AG04450 (cell line): Measurements from ENCODE around the gene SSTR1. TPM values are rescaled to one million over a fixed set of nuclear protein-coding genes. Genes with fewer than 3 reads are reported as not detected.

Experiments
- CTCF ChIA-PET: fragments of 300-600, 350-600 bp; formaldehyde crosslinking; extraction: SDS; loops from one replicate; lab custom pipeline; 2022; ENCODE audit warnings: antibody characterized with exemption, inconsistent platforms; lab: Charles Lee
- POLR2A ChIA-PET: fragments of 350-600 bp; formaldehyde crosslinking; extraction: SDS; loops from one replicate; lab custom pipeline; 2021; ENCODE audit warnings: antibody characterized with exemption, inconsistent platforms; lab: Yijun Ruan, JAX
- DNase-seq: peaks from one replicate; pipeline ENCODE4 v3.0.0-alpha.2; 2011; ENCODE audit warnings: low read depth, low spot score
- H3K27ac ChIP-seq: one replicate; pipeline ENCODE4 v1.5.1; 2012; ENCODE audit warnings: low read depth, low read length, control low read depth
- H3K27me3 ChIP-seq: one replicate; pipeline ENCODE4 v1.6.0; 2012; ENCODE audit warnings: low read length; ENCODE audit not compliant: control insufficient read depth, insufficient read depth
- H3K4me3 ChIP-seq: 2 replicates; pipeline ENCODE4 v1.5.1; 2011; ENCODE audit warnings: mild to moderate bottlenecking, low read depth, low read length, control low read depth
- H3K9me3 ChIP-seq: 2 replicates; pipeline ENCODE4 v1.5.1; 2012; ENCODE audit warnings: low read length; ENCODE audit not compliant: control insufficient read depth, insufficient read depth
- CTCF ChIP-seq: IDR thresholded peaks from 2 replicates; pipeline ENCODE4 v1.5.1; 2011; ENCODE audit warnings: low read depth, low read length, control low read depth, inconsistent platforms
- polyA plus RNA-seq: library from polyadenylated mRNA; depleted of rRNA; stranded (reverse); fragments of >200 nt; gene quantifications from 2 replicates; pipeline ENCODE4 v1.2.3, GENCODE V29; 2011

SSTR1 gene
- polyA plus RNA-seq, 1 experiment, result 1.2 TPM

GRCh38 chr14:38213001-38213400, 5.3 kb downstream of the SSTR1 start:
- H3K27ac ChIP-seq, result no peak overlapping the region
- H3K9me3 ChIP-seq, result no peaks in the 10 kb centered on the region; the same call in 1 of the 2 replicates
- H3K27me3 ChIP-seq, result peaks cover 3% of the 10 kb centered on the region
- CTCF ChIA-PET, result no interaction called here
- H3K4me3 ChIP-seq, result no peak overlapping the region
- TF ChIP-seq CTCF, result no peak
- DNase-seq, result no peak
- POLR2A ChIA-PET, result no interaction called here

DNA sequence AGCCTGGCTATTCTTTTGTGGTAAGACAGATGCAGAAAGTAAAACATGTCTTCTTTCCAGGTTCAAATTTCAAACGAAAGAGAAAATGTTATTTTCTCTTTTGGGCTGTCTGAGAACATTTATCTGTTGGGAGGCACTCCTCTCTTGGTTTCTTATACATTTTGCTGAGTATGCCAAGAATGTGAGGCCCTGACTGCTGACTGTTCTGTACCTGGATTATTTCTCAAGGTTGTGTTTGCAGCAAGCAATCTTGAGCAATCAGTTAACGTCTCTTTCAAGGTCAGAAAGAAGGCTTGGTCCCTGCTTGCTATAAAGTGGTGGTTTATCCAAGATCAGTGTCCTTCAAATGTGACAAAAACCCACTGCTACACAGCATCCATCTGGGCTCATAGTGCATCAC, 9.8 kb downstream of the SSTR1 start:
- ChIA-PET POLR2A (no interaction called here), CTCF (interaction anchor here (0.7 to 1.3 kb wide), 2 partner anchors 17 to 650 kb away, joined by 3 read pairs; no protein-coding TSS in a partner anchor)
- Histone ChIP-seq H3K9me3 (no peaks in the 10 kb centered on the region), H3K27ac (no peak overlapping the region), H3K27me3 (no peaks in the 10 kb centered on the region), H3K4me3 (no peak overlapping the region)
- no peak for DNase-seq
- TF ChIP-seq CTCF, result no peak

DNA sequence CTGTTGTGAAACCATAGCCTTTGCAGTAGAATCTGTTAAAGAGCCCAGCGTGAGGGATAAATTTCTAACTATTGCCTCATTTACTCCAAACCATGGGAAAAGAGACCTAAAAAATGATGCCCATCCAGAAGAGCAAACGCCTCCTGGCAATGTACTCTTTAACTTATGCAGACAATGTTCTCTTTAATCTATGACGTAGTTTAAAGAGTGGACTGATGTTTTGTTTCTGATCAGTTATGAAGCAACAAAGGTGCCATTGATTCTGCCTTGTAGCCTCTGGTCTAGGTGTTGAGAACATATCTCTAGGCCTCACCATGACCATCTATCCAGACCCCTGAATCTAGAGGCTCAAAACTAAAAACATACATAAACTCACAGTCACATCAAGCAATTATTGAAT, 13.4 kb downstream of the SSTR1 start:
- CTCF ChIA-PET, result interaction anchor here (1.8 kb wide), 1 partner anchor 10 kb away, joined by 7 read pairs; no protein-coding TSS in a partner anchor
- POLR2A ChIA-PET, result no interaction called here

DNA sequence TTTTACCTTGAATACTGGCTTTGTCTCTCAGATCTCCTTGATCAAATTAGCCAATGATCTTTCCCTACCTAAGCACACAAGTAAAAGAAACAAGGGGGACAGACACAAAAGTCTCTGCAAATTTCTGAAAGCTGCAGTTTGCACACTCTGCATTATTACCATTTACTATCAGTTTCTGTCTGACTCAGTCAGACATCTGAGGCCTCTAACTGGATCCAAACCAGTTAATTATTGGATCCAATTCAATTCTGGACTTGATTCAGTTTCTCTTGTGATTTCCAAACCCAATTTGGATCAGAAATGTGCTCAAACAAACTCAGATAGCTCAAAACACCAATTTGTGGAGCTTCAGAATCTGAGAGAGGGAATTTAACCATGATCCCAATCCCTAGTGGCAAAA, 16.6 kb downstream of the SSTR1 start:
- Histone ChIP-seq H3K27ac (no peak overlapping the region), H3K9me3 (no peaks in the 10 kb centered on the region), H3K27me3 (no peaks in the 10 kb centered on the region), H3K4me3 (no peak overlapping the region)
- DNase-seq, result no peak
- ChIA-PET CTCF (interaction anchor here (0.7 kb wide), 1 partner anchor 390 kb away, joined by 4 read pairs; no protein-coding TSS in a partner anchor), POLR2A (no interaction called here)
- no peak for TF ChIP-seq CTCF

More for the DNA sequence above, 13.4 kb downstream of the SSTR1 start:
- TF ChIP-seq CTCF, result no peak
- H3K4me3 ChIP-seq, result no peak overlapping the region
- DNase-seq, result no peak
- H3K9me3 ChIP-seq, result no peaks in the 10 kb centered on the region
- no peak overlapping the region for H3K27ac ChIP-seq
- H3K27me3 ChIP-seq, result no peaks in the 10 kb centered on the region

- Histone ChIP-seq H3K4me3 (no peak overlapping the region), H3K9me3 (no peaks in the 10 kb centered on the region), H3K27me3 (no peaks in the 10 kb centered on the region), H3K27ac (no peak overlapping the region)
- DNase-seq, result no peak
- TF ChIP-seq CTCF, result no peak
- ChIA-PET CTCF (interaction anchor here (1.0 kb wide), 1 partner anchor 29 kb away, joined by 4 read pairs; no protein-coding TSS in a partner anchor), POLR2A (no interaction called here)
Observed at GRCh38 chr14:38225946-38226345, 18.2 kb downstream of the SSTR1 start.
